Fibroblast of lung (primary cell): ENCODE results near the gene COL1A1.

Source experiments
- CTCF ChIP-seq, 2 donors: IDR thresholded peaks in 1 of 2; conservative IDR thresholded peaks in 1 of 2; 1 replicate in 1 of 2; 2 replicates in 1 of 2; pipeline ENCODE4 v1.5.1; 2011 to 2012; ENCODE audit warnings: low read length in 2 of 2, control low read depth in 1 of 2, inconsistent platforms in 1 of 2, low read depth in 1 of 2, mild to moderate bottlenecking in 1 of 2
- EZH2 ChIP-seq: IDR thresholded peaks from 2 replicates; pipeline ENCODE4 v1.5.1; 2012; ENCODE audit warnings: low read length, control low read depth, mild to moderate bottlenecking; ENCODE audit errors: missing control alignments

- TF ChIP-seq CTCF (conservative IDR thresholded peaks at IDR 0.05 in 1 of 2, IDR thresholded peaks at IDR 0.05 in 1 of 2; ENCODE audit: low read depth in 1 of 2, low read length in 2 of 2) (no peak), EZH2 (no peak)
These were observed 65.2 kb downstream of the COL1A1 start for GRCh38 chr17:50136096-50136687.
